Activated naive CD4-positive, alpha-beta T cell treated with anti-CD3 and anti-CD28 coated beads, Interleukin-2, amount 50 U/mL, for 16 hours (primary cell): Measurements from ENCODE around the gene TMEM214.
"Not testable (repeated sequence)": the region's sequence is repeated elsewhere in the genome, so short reads cannot be mapped to it uniquely, and the experiment has no call there.

Source experiments
- DNase-seq: peaks from one replicate; pipeline ENCODE4 v3.0.0-alpha.2; 2020

Gene TMEM214

GRCh38 chr2:27071277-27071989, 38.7 kb downstream of the TMEM214 start, which contains the start of gene OST4:
OST4 (minus strand) TSS chr2:27071654.
- DNase-seq = peak; percentile 91

- DNase-seq = no peak
Measured at GRCh38 chr2:27071990-27072830, 39.4 kb downstream of the TMEM214 start.

- DNase-seq = no peak
Measured at GRCh38 chr2:27072920-27073319, 40.2 kb downstream of the TMEM214 start.

DNA sequence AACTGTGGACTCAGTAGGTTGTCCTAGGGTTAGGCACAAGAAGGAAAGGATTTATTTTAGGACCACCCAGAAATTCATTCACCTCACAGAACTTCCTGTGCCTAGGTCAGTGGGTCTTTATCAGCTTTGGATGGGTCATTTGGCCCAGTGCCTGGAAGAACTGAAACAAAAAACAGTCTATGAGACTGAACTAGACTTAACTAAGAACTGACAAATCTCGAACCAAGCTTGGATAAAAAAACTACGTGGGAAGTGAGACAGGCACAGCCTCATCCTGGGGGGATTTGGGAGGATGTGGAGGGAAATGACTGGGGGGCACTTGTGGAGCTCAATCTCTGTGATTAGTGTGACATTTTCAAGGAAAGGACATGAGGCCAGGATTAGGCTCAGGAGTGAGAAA, 41.0 kb downstream of the TMEM214 start:
- DNase-seq = no peak

GRCh38 chr2:27074738-27075565, 42.2 kb downstream of the TMEM214 start:
- no peak for DNase-seq

DNA sequence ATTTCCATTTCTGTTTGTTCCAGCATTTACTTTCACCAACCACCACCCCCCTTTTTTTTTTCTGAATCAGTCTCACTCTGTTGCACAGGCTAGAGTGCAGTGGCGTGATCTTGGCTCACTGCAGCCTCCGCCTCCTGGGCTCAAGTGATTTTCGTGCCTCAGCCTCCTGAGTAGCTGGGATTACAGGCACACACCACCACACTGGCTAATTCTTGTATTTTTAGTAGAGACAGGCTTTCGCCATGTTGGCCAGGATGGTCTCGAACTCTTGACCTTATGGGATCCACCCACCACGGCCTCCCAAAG, 42.8 kb downstream of the TMEM214 start:
- DNase-seq = not testable (repeated sequence)

GRCh38 chr2:27076323-27076722, 43.6 kb downstream of the TMEM214 start:
- DNase-seq = no peak

DNA sequence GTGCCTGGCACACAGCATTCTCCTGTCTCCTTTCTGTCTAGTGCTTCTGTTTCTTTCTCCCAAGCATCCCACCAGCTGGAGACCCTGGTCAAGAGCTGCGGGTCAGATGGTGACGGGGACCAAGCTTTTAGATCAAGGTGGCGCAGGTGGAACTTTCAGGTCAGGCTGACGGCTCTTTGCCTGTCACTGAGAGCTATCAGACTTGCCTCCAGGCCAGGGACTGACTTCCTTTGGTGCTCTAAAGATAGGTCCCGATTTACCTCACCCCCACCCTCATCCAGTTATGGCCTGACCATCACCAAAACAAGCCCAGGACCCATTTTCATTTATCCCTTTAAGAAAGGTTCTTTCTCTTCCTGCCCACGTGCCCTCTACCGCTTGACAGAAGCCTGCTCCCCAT, 44.5 kb downstream of the TMEM214 start:
- DNase-seq = no peak

DNA sequence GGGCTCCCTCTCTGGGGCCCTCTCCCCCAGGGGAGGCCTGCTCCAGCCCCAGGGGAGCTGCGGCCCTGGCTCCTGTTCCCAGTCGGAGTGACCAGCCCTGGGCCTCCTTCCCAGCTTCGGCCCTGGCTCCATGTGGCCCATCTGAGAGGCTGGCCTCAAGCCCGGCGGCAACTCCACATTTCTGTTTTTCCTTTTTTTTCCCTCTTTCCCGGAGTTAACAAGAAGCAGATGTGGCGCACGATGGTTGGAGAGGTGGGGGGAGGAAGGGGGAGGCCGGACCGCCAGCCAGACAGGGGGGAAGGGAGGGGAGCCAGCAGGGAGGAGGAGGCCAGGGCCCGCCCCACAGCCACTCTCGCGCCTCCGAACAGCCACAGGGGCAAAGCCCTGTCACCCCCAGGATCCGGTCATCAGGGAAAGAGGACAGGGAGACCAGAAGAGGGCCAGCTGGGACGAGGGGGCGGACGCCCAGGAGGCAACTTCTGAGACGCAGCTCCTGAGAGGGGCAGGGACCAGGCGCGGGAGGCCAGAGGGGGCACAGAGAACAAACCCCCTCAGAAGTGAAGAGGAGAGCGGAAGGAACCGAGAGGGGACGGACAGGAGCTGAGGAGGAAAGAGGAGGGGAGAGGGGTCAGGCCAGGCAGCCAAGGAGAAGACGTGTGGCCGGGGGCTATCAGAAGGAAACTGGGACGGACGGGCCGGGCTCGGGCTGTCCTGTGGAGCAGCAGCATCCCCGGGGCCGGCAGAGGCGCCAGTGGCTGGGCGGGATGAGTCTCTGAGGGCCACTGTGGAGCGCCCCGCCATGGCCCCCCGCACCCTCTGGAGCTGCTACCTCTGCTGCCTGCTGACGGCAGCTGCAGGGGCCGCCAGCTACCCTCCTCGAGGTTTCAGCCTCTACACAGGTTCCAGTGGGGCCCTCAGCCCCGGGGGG, 45.8 kb downstream of the TMEM214 start, which contains the start of gene EMILIN1:
TSS of gene EMILIN1 (plus strand) at position 349 of the 928 bp plus-strand sequence. CDS start at position 800, 451 bp downstream.
- DNase-seq = no peak

- no peak for DNase-seq
Measured at GRCh38 chr2:27079233-27080139, 46.7 kb downstream of the TMEM214 start.

DNA sequence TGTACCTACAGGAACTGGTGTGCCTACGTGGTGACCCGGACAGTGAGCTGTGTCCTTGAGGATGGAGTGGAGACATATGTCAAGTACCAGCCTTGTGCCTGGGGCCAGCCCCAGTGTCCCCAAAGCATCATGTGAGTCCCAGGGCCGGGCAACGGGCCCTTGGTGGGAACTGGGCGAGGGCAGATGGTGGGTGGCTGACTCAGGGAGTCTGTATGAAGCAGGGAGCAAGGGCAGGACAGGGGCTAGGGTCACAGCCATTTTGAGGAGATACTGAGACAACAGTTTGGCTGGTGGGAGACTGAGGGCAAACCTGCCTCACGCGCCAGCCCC, 47.3 kb downstream of the TMEM214 start:
- no peak for DNase-seq

- DNase-seq = no peak
Measured at GRCh38 chr2:27080603-27080936, 47.8 kb downstream of the TMEM214 start.

GRCh38 chr2:27081984-27082772, 49.4 kb downstream of the TMEM214 start:
- DNase-seq = no peak

DNA sequence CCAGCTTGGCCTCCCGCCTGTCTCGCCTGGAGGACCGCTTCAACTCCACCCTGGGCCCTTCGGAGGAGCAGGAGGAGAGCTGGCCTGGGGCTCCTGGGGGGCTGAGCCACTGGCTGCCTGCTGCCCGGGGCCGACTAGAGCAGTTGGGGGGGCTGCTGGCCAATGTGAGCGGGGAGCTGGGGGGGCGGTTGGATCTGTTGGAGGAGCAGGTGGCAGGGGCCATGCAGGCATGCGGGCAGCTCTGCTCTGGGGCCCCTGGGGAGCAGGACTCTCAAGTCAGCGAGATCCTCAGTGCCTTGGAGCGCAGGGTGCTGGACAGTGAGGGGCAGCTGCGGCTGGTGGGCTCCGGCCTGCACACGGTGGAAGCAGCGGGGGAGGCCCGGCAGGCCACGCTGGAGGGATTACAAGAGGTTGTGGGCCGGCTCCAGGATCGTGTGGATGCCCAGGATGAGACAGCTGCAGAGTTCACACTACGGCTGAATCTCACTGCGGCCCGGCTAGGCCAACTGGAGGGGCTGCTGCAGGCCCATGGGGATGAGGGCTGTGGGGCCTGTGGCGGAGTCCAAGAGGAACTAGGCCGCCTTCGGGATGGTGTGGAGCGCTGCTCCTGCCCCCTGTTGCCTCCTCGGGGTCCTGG, 50.1 kb downstream of the TMEM214 start:
- DNase-seq = no peak

DNA sequence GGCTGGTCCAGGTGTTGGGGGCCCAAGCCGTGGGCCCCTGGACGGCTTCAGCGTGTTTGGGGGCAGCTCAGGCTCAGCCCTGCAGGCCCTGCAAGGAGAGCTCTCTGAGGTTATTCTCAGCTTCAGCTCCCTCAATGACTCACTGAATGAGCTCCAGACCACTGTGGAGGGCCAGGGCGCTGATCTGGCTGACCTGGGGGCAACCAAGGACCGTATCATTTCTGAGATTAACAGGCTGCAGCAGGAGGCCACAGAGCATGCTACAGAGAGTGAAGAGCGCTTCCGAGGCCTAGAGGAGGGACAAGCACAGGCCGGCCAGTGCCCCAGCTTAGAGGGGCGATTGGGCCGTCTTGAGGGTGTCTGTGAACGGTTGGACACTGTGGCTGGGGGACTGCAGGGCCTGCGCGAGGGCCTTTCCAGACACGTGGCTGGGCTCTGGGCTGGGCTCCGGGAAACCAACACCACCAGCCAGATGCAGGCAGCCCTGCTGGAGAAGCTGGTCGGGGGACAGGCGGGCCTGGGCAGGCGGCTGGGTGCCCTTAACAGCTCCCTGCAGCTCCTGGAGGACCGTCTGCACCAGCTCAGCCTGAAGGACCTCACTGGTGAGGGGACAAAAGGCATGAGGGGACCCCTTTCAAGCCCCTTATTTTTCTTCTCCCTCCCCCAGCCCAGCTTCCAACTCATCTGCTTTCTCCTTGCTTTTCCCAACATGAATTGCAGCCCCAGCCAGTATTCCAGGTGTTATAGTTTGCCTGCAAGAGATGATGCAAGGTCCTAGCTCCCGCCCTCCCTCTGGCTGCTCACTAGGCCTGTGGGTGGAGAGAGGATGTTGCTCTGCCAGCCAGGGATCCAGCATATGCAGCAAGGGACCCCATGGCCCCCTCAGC, 50.9 kb downstream of the TMEM214 start:
- no peak for DNase-seq

GRCh38 chr2:27084297-27085061, 51.7 kb downstream of the TMEM214 start:
- DNase-seq = no peak

DNA sequence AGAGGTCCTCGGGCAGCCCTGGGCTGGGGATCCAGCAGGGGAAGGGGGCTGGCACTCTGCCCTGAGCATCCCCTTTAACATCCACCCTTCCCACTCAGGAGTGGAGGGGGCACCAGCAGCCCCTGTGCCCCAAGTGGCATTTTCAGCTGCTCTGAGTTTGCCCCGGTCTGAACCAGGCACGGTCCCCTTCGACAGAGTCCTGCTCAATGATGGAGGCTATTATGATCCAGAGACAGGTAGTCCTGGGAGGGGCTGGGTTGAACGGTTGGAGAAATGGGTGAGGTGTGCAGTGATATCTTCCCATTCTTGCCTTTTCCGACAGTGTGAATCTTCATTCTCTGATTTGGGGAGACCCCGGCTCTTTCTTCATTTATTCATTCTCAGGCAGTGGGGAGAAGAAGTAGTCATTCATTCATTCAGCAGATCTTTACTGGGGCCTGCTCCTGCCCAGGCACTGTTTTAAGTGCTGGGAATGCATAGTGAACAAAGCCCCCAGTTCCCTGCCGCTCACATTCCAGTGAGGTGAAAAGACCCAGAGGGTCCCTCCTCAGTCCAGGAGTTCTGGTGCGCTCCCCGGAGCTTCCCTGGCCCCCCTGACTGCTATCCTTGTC, 52.4 kb downstream of the TMEM214 start:
- DNase-seq = no peak

DNA sequence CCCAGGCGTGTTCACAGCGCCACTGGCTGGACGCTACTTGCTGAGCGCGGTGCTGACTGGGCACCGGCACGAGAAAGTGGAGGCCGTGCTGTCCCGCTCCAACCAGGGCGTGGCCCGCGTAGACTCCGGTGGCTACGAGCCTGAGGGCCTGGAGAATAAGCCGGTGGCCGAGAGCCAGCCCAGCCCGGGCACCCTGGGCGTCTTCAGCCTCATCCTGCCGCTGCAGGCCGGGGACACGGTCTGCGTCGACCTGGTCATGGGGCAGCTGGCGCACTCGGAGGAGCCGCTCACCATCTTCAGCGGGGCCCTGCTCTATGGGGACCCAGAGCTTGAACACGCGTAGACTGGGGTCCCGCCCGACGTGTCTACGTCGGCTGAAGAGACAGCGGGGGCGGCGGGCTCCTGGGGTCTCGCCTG, 52.9 kb downstream of the TMEM214 start:
- DNase-seq = peak; percentile 42
